HepG2 (cell line): Measurements from ENCODE around the gene EID3. TPM values are rescaled to one million over a fixed set of nuclear protein-coding genes. Genes with fewer than 3 reads are reported as not detected.
A peak's percentile ranks its signal among the peaks of the same experiment; 100 is the strongest.

Source experiments
- DMAP1 ChIP-seq: IDR thresholded peaks from 2 replicates; pipeline ENCODE4 v1.6.1; 2016
- ESRRA ChIP-seq: sonication (generic); formaldehyde crosslinking; IDR thresholded peaks from 2 replicates; pipeline ENCODE4 v1.5.1; 2020; ENCODE audit warnings: mild to moderate bottlenecking, low read depth, missing genetic modification reagents
- NR2F1 ChIP-seq, 2 experiments: fragments of 450-650 bp in 1 of 2; formaldehyde crosslinking in 1 of 2; IDR thresholded peaks; 2 replicates each; pipeline versions ENCODE4 v1.5.0 to v1.6.1; 2016 to 2020; ENCODE audit warnings: mild to moderate bottlenecking in 1 of 2, missing compliant biosample characterization in 1 of 2, missing genetic modification reagents in 1 of 2, moderate library complexity in 1 of 2
- SATB2 ChIP-seq: sonication (generic); formaldehyde crosslinking; IDR thresholded peaks from 2 replicates; pipeline ENCODE4 v1.5.0; 2020; ENCODE audit warnings: missing genetic modification reagents
- TCF7L2 ChIP-seq: IDR thresholded peaks from 2 replicates; pipeline ENCODE4 v1.6.1; 2011; ENCODE audit warnings: mild to moderate bottlenecking, low read depth, low read length, moderate library complexity
- ZBTB3 ChIP-seq: sonication (generic); formaldehyde crosslinking; IDR thresholded peaks from 2 replicates; pipeline ENCODE4 v1.4.0; 2020; ENCODE audit warnings: low read depth, mild to moderate bottlenecking, moderate library complexity, missing genetic modification reagents, borderline replicate concordance
- ZBTB38 ChIP-seq: sonication (generic); formaldehyde crosslinking; IDR thresholded peaks from 2 replicates; pipeline ENCODE4 v1.5.1; 2020; ENCODE audit warnings: mild to moderate bottlenecking, missing genetic modification reagents
- ZNF160 ChIP-seq: sonication (generic); formaldehyde crosslinking; IDR thresholded peaks from 2 replicates; pipeline ENCODE4 v1.8.0; 2022; ENCODE audit warnings: mild to moderate bottlenecking, inconsistent platforms, missing genetic modification reagents
- ZNF614 ChIP-seq: IDR thresholded peaks from 2 replicates; pipeline ENCODE4 v1.6.1; 2018; ENCODE audit warnings: missing biosample characterization, missing genetic modification reagents, inconsistent platforms, borderline replicate concordance
- ZNF768 ChIP-seq: sonication (generic); formaldehyde crosslinking; IDR thresholded peaks from 2 replicates; pipeline ENCODE4 v1.4.0; 2020; ENCODE audit warnings: missing genetic modification reagents
- ZNF772 ChIP-seq: sonication (generic); formaldehyde crosslinking; IDR thresholded peaks from 2 replicates; pipeline ENCODE4 v1.5.0; 2020; ENCODE audit warnings: mild to moderate bottlenecking, missing genetic modification reagents
- ZNF83 ChIP-seq: sonication (generic); formaldehyde crosslinking; IDR thresholded peaks from 2 replicates; pipeline ENCODE4 v1.4.0; 2020; ENCODE audit warnings: missing genetic modification reagents, mild to moderate bottlenecking, borderline replicate concordance
- polyA plus RNA-seq, 8 experiments: library from polyadenylated mRNA; depleted of rRNA in 3 of 8; stranded (reverse) in 7 of 8; unstranded in 1 of 8; fragments of >200 nt; fragmentation: Illumina TruSeq in 4 of 8; extraction: Trizol in 4 of 8; gene quantifications; 2 replicates each; pipeline versions ENCODE4 v1.2.1 to v1.2.3, GENCODE V29; 2011 to 2016; ENCODE audit warnings: low read depth in 4 of 8, missing spikeins in 1 of 8, mixed read lengths in 1 of 8; ENCODE audit not compliant: insufficient read depth in 1 of 8
- total RNA-seq, 5 experiments: library from RNA; depleted of rRNA; stranded (reverse); fragments of >200 nt; fragmentation: Illumina TruSeq; extraction: Trizol; gene quantifications; 2 replicates each; pipeline ENCODE4 v1.2.3, GENCODE V29; 2016; ENCODE audit warnings: low read depth in 1 of 5
- TF ChIP-seq, protein P1 (sequence below): sonication (generic); formaldehyde crosslinking; IDR thresholded peaks from 2 replicates; pipeline ENCODE4 v1.8.1; 2023; ENCODE audit warnings: mild to moderate bottlenecking, missing genetic modification reagents, borderline replicate concordance
- TF ChIP-seq, protein P2 (sequence below): sonication (generic); formaldehyde crosslinking; IDR thresholded peaks from 2 replicates; pipeline ENCODE4 v1.4.0; 2020; ENCODE audit warnings: missing genetic modification reagents
- TF ChIP-seq, protein P3 (sequence below): sonication (generic); formaldehyde crosslinking; IDR thresholded peaks from 2 replicates; pipeline ENCODE4 v1.4.0; 2020; ENCODE audit warnings: missing genetic modification reagents, borderline replicate concordance
- TF ChIP-seq, protein P4 (sequence below): sonication (generic); formaldehyde crosslinking; IDR thresholded peaks from 2 replicates; pipeline ENCODE4 v1.4.0; 2020; ENCODE audit warnings: missing genetic modification reagents
- TF ChIP-seq, protein P5 (sequence below): sonication (generic); formaldehyde crosslinking; IDR thresholded peaks from 2 replicates; pipeline ENCODE4 v1.9.0; 2022; ENCODE audit warnings: low read depth, missing genetic modification reagents
- TF ChIP-seq, protein P6 (sequence below): sonication (generic); formaldehyde crosslinking; IDR thresholded peaks from 2 replicates; pipeline ENCODE4 v1.8.1; 2022; ENCODE audit warnings: low read depth, mild to moderate bottlenecking, missing genetic modification reagents
- TF ChIP-seq, protein P7 (sequence below): sonication (generic); formaldehyde crosslinking; IDR thresholded peaks from 2 replicates; pipeline ENCODE4 v1.8.0; 2022; ENCODE audit warnings: mild to moderate bottlenecking, missing genetic modification reagents, moderate library complexity

EID3 gene
- total and polyA plus RNA-seq, 2 of the 13 experiments (the other 11 are each of a cell fraction or from before 2014, with no cell fraction given) = 0.38 to 4.5 TPM

DNA sequence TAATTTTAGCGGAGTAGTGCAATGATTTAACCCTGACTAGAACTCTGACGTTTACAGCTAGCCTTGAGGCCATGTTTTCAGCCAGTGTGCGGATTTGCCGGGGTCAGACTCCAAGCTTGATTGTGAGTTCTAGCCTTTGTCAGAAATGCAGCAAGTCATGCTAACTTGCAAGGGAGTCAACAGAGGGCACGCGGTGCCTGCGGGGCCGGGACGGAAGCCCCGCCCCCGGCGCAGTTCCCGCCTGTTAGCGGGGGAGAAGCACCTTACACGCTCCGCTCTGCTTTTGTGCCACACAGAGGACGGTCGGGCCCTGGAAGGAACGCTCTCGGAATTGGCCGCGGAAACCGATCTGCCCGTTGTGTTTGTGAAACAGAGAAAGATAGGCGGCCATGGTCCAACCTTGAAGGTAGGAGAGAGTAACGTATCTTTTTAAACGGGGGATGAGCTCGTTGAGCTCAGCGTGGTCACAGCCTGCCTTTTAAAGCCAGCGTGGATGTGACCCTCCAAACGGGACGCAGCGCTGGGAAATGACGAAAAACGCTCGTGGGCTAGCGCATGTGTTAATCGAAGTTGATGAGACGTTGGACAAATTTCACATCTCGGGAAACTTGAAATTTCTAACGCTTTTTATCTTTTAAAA is 14.8 kb upstream of the EID3 start (continued):
- TF ChIP-seq TCF7L2 (no peak), NR2F1 (CRISPR knock-in tag; IDR thresholded peaks at IDR 0.05) (peak in 1 of 2 experiments; percentile 30; a peak in 1 of 4 replicates), ZBTB3 (CRISPR knock-in tag) (no peak; the same call in 1 of the 2 replicates), DMAP1 (peak; percentile 84; the same call in 1 of the 2 replicates), ZNF614 (CRISPR knock-in tag) (peak; percentile 73), ESRRA (CRISPR knock-in tag) (peak; percentile 56; the same call in 1 of the 2 replicates), SATB2 (peak; percentile 59; the same call in 1 of the 2 replicates), ZNF83 (CRISPR knock-in tag) (0 out of 2 replicates have a peak, but pooled peaks have one; percentile 27), ZBTB38 (peak; percentile 84; the same call in 1 of the 2 replicates), ZNF160 (CRISPR knock-in tag) (no peak), ZNF772 (CRISPR knock-in tag) (peak; percentile 96), ZNF768 (peak; percentile 62; the same call in 1 of the 2 replicates)
- TF ChIP-seq, protein P1, sequence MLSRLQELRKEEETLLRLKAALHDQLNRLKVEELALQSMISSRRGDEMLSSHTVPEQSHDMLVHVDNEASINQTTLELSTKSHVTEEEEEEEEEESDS = peak; percentile 86; the same call in 1 of the 2 replicates
- TF ChIP-seq, protein P2, sequence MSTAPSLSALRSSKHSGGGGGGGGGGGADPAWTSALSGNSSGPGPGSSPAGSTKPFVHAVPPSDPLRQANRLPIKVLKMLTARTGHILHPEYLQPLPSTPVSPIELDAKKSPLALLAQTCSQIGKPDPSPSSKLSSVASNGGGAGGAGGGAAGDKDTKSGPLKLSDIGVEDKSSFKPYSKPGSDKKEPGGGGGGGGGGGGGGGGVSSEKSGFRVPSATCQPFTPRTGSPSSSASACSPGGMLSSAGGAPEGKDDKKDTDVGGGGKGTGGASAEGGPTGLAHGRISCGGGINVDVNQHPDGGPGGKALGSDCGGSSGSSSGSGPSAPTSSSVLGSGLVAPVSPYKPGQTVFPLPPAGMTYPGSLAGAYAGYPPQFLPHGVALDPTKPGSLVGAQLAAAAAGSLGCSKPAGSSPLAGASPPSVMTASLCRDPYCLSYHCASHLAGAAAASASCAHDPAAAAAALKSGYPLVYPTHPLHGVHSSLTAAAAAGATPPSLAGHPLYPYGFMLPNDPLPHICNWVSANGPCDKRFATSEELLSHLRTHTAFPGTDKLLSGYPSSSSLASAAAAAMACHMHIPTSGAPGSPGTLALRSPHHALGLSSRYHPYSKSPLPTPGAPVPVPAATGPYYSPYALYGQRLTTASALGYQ (CRISPR knock-in tag) = peak; percentile 54
- TF ChIP-seq, protein P3, sequence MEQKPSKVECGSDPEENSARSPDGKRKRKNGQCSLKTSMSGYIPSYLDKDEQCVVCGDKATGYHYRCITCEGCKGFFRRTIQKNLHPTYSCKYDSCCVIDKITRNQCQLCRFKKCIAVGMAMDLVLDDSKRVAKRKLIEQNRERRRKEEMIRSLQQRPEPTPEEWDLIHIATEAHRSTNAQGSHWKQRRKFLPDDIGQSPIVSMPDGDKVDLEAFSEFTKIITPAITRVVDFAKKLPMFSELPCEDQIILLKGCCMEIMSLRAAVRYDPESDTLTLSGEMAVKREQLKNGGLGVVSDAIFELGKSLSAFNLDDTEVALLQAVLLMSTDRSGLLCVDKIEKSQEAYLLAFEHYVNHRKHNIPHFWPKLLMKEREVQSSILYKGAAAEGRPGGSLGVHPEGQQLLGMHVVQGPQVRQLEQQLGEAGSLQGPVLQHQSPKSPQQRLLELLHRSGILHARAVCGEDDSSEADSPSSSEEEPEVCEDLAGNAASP (CRISPR knock-in tag) = peak; percentile 88
- TF ChIP-seq, protein P4, sequence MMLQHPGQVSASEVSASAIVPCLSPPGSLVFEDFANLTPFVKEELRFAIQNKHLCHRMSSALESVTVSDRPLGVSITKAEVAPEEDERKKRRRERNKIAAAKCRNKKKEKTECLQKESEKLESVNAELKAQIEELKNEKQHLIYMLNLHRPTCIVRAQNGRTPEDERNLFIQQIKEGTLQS (CRISPR knock-in tag) = no peak
- TF ChIP-seq, protein P5, sequence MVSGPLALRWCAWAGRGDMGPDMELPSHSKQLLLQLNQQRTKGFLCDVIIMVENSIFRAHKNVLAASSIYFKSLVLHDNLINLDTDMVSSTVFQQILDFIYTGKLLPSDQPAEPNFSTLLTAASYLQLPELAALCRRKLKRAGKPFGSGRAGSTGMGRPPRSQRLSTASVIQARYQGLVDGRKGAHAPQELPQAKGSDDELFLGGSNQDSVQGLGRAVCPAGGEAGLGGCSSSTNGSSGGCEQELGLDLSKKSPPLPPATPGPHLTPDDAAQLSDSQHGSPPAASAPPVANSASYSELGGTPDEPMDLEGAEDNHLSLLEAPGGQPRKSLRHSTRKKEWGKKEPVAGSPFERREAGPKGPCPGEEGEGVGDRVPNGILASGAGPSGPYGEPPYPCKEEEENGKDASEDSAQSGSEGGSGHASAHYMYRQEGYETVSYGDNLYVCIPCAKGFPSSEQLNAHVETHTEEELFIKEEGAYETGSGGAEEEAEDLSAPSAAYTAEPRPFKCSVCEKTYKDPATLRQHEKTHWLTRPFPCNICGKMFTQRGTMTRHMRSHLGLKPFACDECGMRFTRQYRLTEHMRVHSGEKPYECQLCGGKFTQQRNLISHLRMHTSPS (CRISPR knock-in tag) = peak; percentile 50; the same call in 1 of the 2 replicates
- TF ChIP-seq, protein P6, sequence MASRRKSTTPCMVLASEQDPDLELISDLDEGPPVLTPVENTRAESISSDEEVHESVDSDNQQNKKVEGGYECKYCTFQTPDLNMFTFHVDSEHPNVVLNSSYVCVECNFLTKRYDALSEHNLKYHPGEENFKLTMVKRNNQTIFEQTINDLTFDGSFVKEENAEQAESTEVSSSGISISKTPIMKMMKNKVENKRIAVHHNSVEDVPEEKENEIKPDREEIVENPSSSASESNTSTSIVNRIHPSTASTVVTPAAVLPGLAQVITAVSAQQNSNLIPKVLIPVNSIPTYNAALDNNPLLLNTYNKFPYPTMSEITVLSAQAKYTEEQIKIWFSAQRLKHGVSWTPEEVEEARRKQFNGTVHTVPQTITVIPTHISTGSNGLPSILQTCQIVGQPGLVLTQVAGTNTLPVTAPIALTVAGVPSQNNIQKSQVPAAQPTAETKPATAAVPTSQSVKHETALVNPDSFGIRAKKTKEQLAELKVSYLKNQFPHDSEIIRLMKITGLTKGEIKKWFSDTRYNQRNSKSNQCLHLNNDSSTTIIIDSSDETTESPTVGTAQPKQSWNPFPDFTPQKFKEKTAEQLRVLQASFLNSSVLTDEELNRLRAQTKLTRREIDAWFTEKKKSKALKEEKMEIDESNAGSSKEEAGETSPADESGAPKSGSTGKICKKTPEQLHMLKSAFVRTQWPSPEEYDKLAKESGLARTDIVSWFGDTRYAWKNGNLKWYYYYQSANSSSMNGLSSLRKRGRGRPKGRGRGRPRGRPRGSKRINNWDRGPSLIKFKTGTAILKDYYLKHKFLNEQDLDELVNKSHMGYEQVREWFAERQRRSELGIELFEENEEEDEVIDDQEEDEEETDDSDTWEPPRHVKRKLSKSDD (CRISPR knock-in tag) = peak; percentile 52; the same call in 1 of the 2 replicates
- TF ChIP-seq, protein P7, sequence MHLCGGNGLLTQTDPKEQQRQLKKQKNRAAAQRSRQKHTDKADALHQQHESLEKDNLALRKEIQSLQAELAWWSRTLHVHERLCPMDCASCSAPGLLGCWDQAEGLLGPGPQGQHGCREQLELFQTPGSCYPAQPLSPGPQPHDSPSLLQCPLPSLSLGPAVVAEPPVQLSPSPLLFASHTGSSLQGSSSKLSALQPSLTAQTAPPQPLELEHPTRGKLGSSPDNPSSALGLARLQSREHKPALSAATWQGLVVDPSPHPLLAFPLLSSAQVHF = peak; percentile 54; the same call in 1 of the 2 replicates
